WERI-Rb-1 (cell line): ENCODE measurements around the gene SRGAP3.

Experiments used
- DNase-seq: peaks from one replicate; pipeline ENCODE4 v3.0.0-alpha.2; 2020
- H3K27ac ChIP-seq: fragments of 250-450 bp; sonication (Bioruptor Pico); 2 replicates; pipeline ENCODE4 v1.5.1; 2020; ENCODE audit warnings: mild to moderate bottlenecking, moderate library complexity
- H3K27me3 ChIP-seq: fragments of 250-450 bp; sonication (Bioruptor Pico); 2 replicates; pipeline ENCODE4 v1.5.1; 2021; ENCODE audit warnings: mild to moderate bottlenecking, low read depth, moderate library complexity; ENCODE audit not compliant: insufficient read depth, severe bottlenecking
- H3K36me3 ChIP-seq: fragments of 250-450 bp; sonication (Bioruptor Pico); 2 replicates; pipeline ENCODE4 v1.5.1; 2020; ENCODE audit warnings: mild to moderate bottlenecking, moderate library complexity
- H3K4me3 ChIP-seq: 2 replicates; pipeline ENCODE4 v1.5.1; 2011; ENCODE audit warnings: low read depth, mild to moderate bottlenecking, control low read depth, low read length
- H3K9me3 ChIP-seq: fragments of 250-450 bp; sonication (Bioruptor Pico); 2 replicates; pipeline ENCODE4 v1.5.1; 2021; ENCODE audit warnings: mild to moderate bottlenecking, moderate library complexity; ENCODE audit not compliant: severe bottlenecking
- TF ChIP-seq, protein P1 (sequence below): IDR thresholded peaks from 2 replicates; pipeline ENCODE4 v1.5.1; 2011; ENCODE audit warnings: low read depth, mild to moderate bottlenecking, control low read depth, inconsistent platforms, low read length

Gene SRGAP3

DNA sequence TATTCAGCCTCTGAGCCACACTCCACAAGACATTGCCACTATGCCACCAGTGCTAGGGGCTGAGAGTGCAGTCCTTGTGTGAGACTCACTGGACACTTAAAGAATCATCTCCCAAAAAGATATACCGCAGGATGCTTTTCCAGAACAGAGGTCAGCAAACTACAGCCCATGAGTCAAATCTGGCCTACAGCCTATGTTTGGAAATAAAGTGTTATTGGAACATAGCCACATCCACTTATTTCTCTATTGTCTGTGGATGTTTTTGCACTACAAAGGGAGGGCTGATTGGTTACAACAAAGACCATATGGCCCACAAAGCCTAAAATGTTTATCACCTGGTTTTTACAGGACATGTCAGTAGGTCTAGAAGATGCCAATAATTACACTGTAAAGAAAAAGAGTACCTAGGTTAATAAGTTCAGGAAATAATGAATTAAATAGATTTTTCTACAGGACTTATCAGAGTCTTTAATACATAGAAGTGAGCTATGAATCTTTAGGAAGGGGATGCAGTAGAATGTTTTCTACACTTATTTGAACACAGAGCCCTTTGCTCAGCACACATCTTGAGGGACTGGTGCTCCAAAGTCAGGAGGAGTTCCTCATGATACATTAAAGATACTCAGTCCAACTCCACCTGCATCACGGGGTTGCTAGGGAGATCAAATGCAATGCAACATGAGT, 26.3 kb downstream of the SRGAP3 start:
- TF ChIP-seq, protein P1, sequence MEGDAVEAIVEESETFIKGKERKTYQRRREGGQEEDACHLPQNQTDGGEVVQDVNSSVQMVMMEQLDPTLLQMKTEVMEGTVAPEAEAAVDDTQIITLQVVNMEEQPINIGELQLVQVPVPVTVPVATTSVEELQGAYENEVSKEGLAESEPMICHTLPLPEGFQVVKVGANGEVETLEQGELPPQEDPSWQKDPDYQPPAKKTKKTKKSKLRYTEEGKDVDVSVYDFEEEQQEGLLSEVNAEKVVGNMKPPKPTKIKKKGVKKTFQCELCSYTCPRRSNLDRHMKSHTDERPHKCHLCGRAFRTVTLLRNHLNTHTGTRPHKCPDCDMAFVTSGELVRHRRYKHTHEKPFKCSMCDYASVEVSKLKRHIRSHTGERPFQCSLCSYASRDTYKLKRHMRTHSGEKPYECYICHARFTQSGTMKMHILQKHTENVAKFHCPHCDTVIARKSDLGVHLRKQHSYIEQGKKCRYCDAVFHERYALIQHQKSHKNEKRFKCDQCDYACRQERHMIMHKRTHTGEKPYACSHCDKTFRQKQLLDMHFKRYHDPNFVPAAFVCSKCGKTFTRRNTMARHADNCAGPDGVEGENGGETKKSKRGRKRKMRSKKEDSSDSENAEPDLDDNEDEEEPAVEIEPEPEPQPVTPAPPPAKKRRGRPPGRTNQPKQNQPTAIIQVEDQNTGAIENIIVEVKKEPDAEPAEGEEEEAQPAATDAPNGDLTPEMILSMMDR = no peak
- Histone ChIP-seq H3K36me3 (no peaks in the 10 kb centered on the region), H3K27me3 (no peaks in the 10 kb centered on the region), H3K9me3 (no peaks in the 10 kb centered on the region), H3K4me3 (no peak overlapping the region), H3K27ac (no peak overlapping the region)
- DNase-seq = no peak

DNA sequence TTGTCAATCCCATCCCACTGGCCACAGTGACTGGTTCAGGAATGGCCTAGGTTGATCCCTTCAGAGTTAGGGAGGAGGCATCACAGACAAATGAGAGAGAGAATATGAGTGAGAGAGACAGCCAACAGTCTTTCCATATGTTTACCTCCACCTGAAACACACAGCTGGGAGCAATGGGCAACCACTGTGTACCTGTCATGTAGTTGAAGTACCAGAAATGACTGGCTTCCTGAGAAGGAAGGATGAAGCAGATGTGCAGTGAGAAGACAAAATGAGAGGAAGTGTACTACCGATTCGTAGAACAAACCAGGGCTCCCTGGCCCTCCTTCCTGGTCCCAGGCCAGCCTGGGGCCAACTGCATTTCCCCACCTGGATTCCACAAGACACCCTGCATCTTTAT, 27.4 kb downstream of the SRGAP3 start:
- Histone ChIP-seq H3K4me3 (no peak overlapping the region), H3K36me3 (no peaks in the 10 kb centered on the region), H3K9me3 (no peaks in the 10 kb centered on the region), H3K27me3 (no peaks in the 10 kb centered on the region), H3K27ac (no peak overlapping the region)
- no peak for DNase-seq
- TF ChIP-seq, protein P1 = no peak

DNA sequence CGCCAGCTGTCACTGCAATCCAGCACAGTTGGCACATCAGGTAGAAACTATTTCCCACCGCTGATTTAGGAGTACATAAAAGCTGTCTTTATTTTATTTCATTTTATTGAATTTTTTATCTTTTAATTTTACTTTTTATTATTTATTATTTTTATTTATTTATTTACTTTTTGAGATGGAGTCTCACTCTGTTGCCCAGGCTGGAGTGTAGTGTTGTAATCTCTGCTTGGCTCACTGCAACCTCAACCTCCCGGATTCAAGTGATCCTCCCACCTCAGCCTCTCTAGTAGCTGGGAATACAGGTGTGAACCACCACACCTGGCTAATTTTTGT, 31.0 kb downstream of the SRGAP3 start:
- TF ChIP-seq, protein P1 = no peak
- Histone ChIP-seq H3K27ac (peak overlapping the region; percentile 71), H3K9me3 (no peaks in the 10 kb centered on the region), H3K36me3 (no peaks in the 10 kb centered on the region), H3K27me3 (no peaks in the 10 kb centered on the region), H3K4me3 (peak overlapping the region; percentile 32)
- no peak for DNase-seq

DNA sequence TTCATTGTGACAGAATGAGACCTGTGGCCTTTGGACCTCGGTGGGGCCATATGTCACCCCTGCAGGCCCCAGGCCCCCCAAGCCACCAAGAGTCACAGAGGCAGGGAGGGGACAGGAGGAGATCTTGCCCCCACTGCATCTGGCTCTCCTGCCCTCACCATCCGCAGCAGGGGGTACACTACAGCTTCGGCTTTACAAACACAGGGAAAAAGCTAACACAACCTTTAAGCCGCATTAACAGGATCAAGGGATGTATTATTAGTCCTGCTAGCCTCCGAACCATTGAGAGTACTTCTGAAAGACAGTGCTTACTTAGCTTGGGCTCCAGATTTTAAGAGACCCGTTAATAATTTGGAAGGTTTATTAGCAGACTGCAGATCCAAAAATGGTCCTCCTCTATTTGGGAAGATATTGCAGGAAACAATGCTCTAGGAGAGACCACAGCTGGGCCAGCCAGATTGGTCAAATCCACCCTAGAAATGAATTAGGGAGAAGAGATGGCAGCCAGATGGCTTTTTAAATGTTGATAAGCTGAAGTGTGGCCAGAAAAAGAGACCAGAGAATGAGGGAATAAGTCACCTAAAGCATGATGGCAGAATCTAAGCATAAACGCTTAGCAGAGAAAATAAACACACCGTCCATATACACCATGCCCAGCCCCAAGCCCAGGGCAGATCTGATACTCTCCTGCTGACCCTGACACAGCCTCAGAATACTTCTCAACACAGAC, 31.5 kb downstream of the SRGAP3 start:
- no peaks in the 10 kb centered on the region for H3K9me3 ChIP-seq
- H3K27ac ChIP-seq = peak overlapping the region; percentile 71
- peak; percentile 90 for DNase-seq
- no peaks in the 10 kb centered on the region for H3K36me3 ChIP-seq
- no peaks in the 10 kb centered on the region for H3K27me3 ChIP-seq
- TF ChIP-seq, protein P1 = no peak
- H3K4me3 ChIP-seq = peak overlapping the region; percentile 32

DNA sequence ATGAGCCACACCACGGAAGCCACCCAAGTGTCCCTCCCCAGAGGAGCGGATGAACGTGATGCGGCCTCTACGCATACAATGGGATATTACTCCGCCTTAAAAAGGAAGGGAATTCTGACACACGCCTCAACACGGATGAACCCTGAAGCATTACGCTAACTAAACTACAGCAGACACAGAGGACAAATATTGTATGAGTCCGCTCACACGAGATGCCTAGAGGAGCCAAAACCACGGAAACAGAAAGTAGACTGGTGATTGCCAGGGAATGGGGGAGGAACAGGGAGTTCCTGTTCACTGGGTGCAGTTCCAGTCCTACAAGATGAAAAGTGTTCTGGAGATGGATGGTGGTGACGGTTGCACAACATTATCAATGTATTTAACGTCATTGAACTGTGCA, 32.7 kb downstream of the SRGAP3 start:
- H3K4me3 ChIP-seq = no peak overlapping the region
- no peak for DNase-seq
- no peak overlapping the region for H3K27ac ChIP-seq
- H3K36me3 ChIP-seq = no peaks in the 10 kb centered on the region
- TF ChIP-seq, protein P1 = no peak
- H3K9me3 ChIP-seq = no peaks in the 10 kb centered on the region
- H3K27me3 ChIP-seq = no peaks in the 10 kb centered on the region
